B cell (primary cell): Measurements from ENCODE around the gene ATP5ME.

Experiments used
- CTCF ChIP-seq: fragments of 200-600 bp; IDR thresholded peaks from one replicate; pipeline ENCODE4 v1.8.0; 2022; ENCODE audit warnings: antibody characterized with exemption, mild to moderate bottlenecking
- EZH2 ChIP-seq: IDR thresholded peaks from 2 replicates; pipeline ENCODE4 v1.6.1; 2012; ENCODE audit warnings: borderline replicate concordance, low read depth, mild to moderate bottlenecking, moderate library complexity, low read length; ENCODE audit not compliant: insufficient read depth, poor library complexity, severe bottlenecking

DNA sequence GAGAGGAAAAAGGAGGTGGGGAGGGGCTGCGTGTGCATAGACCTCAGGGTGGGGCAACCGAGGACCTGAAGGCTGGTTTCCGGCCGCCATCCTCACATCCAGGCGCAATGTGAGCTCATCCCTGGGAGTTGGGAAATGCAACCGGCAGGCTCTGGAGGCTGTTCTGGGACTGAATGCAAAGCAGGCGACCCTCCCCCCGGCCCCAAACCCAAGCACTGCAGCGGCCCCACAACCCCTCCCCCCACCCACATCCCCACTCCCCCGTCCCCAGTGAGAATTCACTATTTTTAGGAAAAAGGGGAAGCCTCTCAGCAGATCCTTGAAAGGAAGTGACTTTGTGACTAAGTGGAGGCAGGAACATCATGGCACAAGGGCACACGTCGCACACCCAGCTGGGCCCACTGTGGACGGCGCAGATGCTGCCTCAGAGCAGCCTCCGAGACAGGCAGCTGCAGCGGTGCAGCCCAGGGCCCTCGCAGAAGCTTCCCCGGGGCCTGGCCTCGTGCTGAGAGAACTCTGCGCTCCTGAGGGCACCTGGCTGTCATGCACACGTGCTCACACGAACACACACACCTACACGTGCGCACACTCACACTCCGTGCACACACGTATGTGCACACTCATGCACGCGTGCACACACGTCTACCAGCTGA, 50.0 kb downstream of the ATP5ME start:
- TF ChIP-seq CTCF (no peak), EZH2 (no peak)
